Measurements from ENCODE around the gene TXNRD1. TPM values are rescaled to one million over a fixed set of nuclear protein-coding genes. Genes with fewer than 3 reads are reported as not detected.

The TXNRD1 gene
- total RNA-seq, 1 donor from 2014 or later: 98.0 TPM

GRCh38 chr12:104350211-104351056, 134.9 kb downstream of the TXNRD1 start:
- Histone ChIP-seq H3K36me3 (peaks cover 65% of the 10 kb centered on the region), H3K9me3 (replicated peaks) (no peaks in the 10 kb centered on the region), H3K4me1 (peaks cover 33% of the 10 kb centered on the region), H3K27me3 (ENCODE audit: low read depth) (no peaks in the 10 kb centered on the region), H3K4me3 (no peak overlapping the region), H3K27ac (replicated peaks) (no peak overlapping the region)
- intact Hi-C loops (cut with micrococcal nuclease): no loop called here
- DNase-seq: no peak
- TF ChIP-seq CTCF (IDR thresholded peaks at IDR 0.05; ENCODE audit: borderline replicate concordance): no peak

GRCh38 chr12:104351057-104351983, 135.7 kb downstream of the TXNRD1 start:
- Histone ChIP-seq H3K36me3 (peaks cover 58% of the 10 kb centered on the region), H3K9me3 (replicated peaks) (no peaks in the 10 kb centered on the region), H3K4me1 (peaks cover 24% of the 10 kb centered on the region), H3K27me3 (ENCODE audit: low read depth) (no peaks in the 10 kb centered on the region), H3K4me3 (no peak overlapping the region), H3K27ac (replicated peaks) (no peak overlapping the region)
- no peak for DNase-seq
- intact Hi-C loops (cut with micrococcal nuclease): no loop called here
- no peak for TF ChIP-seq CTCF (IDR thresholded peaks at IDR 0.05; ENCODE audit: borderline replicate concordance)

DNA sequence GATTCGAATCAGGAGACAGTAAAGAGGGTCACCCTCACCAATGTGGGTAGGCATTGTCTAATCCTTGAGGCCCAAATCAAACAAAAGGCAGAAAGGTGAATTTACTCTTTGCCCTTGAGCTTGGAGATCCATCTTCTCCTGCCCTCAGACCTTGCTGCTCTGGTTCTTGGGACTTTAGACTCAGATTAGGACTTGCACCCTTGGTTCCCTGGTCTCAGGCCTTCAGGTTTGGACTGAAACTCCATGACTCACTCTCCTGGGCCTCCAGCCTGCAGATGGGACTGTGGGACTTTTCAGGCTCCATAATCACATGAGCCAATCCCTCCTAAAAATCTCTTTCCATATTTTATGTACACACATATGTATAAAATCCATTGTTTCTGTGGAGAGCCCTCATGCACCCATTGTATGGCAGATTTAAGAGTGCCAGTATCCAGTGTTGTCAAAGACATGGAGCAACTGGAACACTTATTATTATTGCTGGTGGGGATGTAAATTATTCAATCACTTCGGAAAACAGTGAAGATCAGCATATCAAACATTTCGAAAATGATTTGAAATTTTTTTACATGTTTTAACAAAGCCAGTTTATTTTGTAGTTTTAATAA, 136.6 kb downstream of the TXNRD1 start:
- no peaks in the 10 kb centered on the region for H3K27me3 ChIP-seq (ENCODE audit: low read depth)
- H3K4me1 ChIP-seq: peaks cover 17% of the 10 kb centered on the region
- no peak overlapping the region for H3K27ac ChIP-seq (replicated peaks)
- intact Hi-C loops (cut with micrococcal nuclease): no loop called here
- H3K9me3 ChIP-seq (replicated peaks): no peaks in the 10 kb centered on the region
- DNase-seq: no peak
- no peak for TF ChIP-seq CTCF (IDR thresholded peaks at IDR 0.05; ENCODE audit: borderline replicate concordance)
- H3K4me3 ChIP-seq: no peak overlapping the region
- peaks cover 54% of the 10 kb centered on the region for H3K36me3 ChIP-seq

DNA sequence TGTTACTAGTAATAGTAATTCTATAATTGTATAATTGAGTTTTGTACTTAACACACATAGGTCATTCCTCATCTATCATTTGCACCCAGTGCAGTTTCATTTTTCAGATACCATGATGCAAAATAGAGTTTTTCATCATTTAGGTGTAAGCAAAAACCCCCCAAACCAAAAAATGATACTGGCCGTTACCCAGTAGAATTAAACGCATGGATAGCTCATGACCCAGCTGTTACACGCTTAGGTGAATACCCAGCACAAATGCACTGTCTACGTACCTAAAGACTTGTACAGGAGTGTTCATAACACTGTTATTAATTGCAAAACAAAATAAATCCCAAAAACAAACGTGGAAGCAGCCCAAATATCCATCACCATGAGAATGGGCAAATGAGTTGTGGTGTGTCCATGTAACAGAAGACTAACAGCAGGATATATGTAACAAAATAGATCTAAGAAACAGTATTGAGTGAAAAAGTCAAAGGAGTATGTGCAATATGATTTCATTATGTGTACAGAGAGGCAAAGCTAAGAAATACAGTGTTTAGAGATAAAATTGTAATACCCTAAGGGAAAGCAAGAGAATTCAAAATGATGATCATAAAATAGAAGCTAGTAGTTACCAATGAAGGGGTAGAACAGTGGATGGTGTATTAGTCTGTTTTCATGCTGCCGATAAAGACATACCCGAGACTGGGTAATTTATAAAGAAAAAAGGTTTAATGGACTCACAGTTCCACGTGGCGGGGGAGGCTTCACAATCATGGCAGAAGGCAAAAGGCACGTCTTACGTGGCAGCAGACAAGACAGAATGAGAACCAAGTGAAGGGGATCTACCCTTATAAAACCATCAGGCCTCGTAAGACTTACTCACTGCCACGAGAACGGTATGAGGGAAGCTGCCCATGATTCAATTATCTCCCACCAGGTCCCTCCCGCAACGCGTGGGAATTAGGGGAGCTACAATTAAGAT, 137.7 kb downstream of the TXNRD1 start:
- peaks cover 43% of the 10 kb centered on the region for H3K36me3 ChIP-seq
- H3K4me3 ChIP-seq: no peak overlapping the region
- no peak for DNase-seq
- H3K27ac ChIP-seq (replicated peaks): no peak overlapping the region
- peaks cover 17% of the 10 kb centered on the region for H3K4me1 ChIP-seq
- no peaks in the 10 kb centered on the region for H3K9me3 ChIP-seq (replicated peaks)
- no peaks in the 10 kb centered on the region for H3K27me3 ChIP-seq (ENCODE audit: low read depth)
- intact Hi-C loops (cut with micrococcal nuclease): no loop called here
- no peak for TF ChIP-seq CTCF (IDR thresholded peaks at IDR 0.05; ENCODE audit: borderline replicate concordance)
